NCI-H526 (cell line): ENCODE data around the gene DPH6.
A peak's percentile ranks its signal among the peaks of the same experiment; 100 is the strongest.
"Not testable (repeated sequence)": the region's sequence is repeated elsewhere in the genome, so short reads cannot be mapped to it uniquely, and the experiment has no call there.

ENCODE experiments used
- DNase-seq, 2 experiments: peaks; one replicate each; lab custom pipeline; 2025; lab: John Stamatoyannopoulos, UW

Gene DPH6

GRCh38 chr15:35437157-35437556 is 108.8 kb downstream of the DPH6 start:
- no peak for DNase-seq

- DNase-seq = no peak
These were observed 109.5 kb downstream of the DPH6 start for GRCh38 chr15:35436422-35436821.

GRCh38 chr15:35431281-35431680 is 114.7 kb downstream of the DPH6 start:
- DNase-seq = no peak

GRCh38 chr15:35430301-35430700 is 115.7 kb downstream of the DPH6 start:
- DNase-seq = peak in 1 of 2 experiments; percentile 24

- DNase-seq = no peak
These were observed 118.5 kb downstream of the DPH6 start for GRCh38 chr15:35427496-35427895.

GRCh38 chr15:35427091-35427490 is 118.9 kb downstream of the DPH6 start:
- no peak for DNase-seq

- DNase-seq = no peak
These were observed 135.2 kb downstream of the DPH6 start for GRCh38 chr15:35410775-35411174.

GRCh38 chr15:35399901-35400300 is 146.1 kb downstream of the DPH6 start:
- no peak for DNase-seq

- DNase-seq = no peak
These were observed 148.9 kb downstream of the DPH6 start for GRCh38 chr15:35397027-35397426.

GRCh38 chr15:35394416-35394815 is 151.5 kb downstream of the DPH6 start:
- DNase-seq = no peak

- DNase-seq = no peak
These were observed 152.6 kb downstream of the DPH6 start for GRCh38 chr15:35393398-35393797.

GRCh38 chr15:35391408-35391984 is 154.5 kb downstream of the DPH6 start:
- not testable (repeated sequence) for DNase-seq

GRCh38 chr15:35383506-35383905 is 162.5 kb downstream of the DPH6 start:
- no peak for DNase-seq

GRCh38 chr15:35381328-35381727 is 164.6 kb downstream of the DPH6 start:
- DNase-seq = no peak

GRCh38 chr15:35379972-35380371 is 166.0 kb downstream of the DPH6 start:
- peak in 1 of 2 experiments; percentile 16 for DNase-seq

GRCh38 chr15:35378454-35378853 is 167.5 kb downstream of the DPH6 start:
- not testable (repeated sequence) for DNase-seq

- DNase-seq = no peak
These were observed 169.3 kb downstream of the DPH6 start for GRCh38 chr15:35376707-35377106.

- DNase-seq = no peak
These were observed 171.3 kb downstream of the DPH6 start for GRCh38 chr15:35374661-35375060.

- DNase-seq = no peak
These were observed 183.7 kb downstream of the DPH6 start for GRCh38 chr15:35362195-35362829.

GRCh38 chr15:35358824-35359223 is 187.1 kb downstream of the DPH6 start:
- DNase-seq = no peak

GRCh38 chr15:35351059-35351458 is 194.9 kb downstream of the DPH6 start:
- DNase-seq = no peak

GRCh38 chr15:35349916-35350315 is 196.0 kb downstream of the DPH6 start:
- no peak for DNase-seq

GRCh38 chr15:35330916-35331315 is 215.0 kb downstream of the DPH6 start:
- DNase-seq = no peak
